GM12864 (cell line): ENCODE results near the gene ZFYVE27.

Source experiments
- DNase-seq: peaks from one replicate; pipeline ENCODE4 v3.0.0-alpha.2; 2011; ENCODE audit warnings: low read depth
- H3K4me3 ChIP-seq: 2 replicates; pipeline ENCODE4 v1.5.1; 2011; ENCODE audit warnings: mild to moderate bottlenecking, low read depth, low read length, control low read depth
- CTCF ChIP-seq: IDR thresholded peaks from 2 replicates; pipeline ENCODE4 v1.5.1; 2011; ENCODE audit warnings: low read depth, mild to moderate bottlenecking, moderate library complexity, low read length, control low read depth, inconsistent platforms; ENCODE audit errors: missing control alignments

The ZFYVE27 gene

GRCh38 chr10:97771913-97772823, 35.2 kb downstream of the ZFYVE27 start, which contains the start of gene SFRP5:
SFRP5 (minus strand) TSS chr10:97771999; CDS start chr10:97771833, 166 bp downstream.
- H3K4me3 ChIP-seq: no peak within 1 kb of the TSS
- no peak for DNase-seq
- TF ChIP-seq CTCF: no peak

GRCh38 chr10:97773096-97773495, 36.2 kb downstream of the ZFYVE27 start:
- no peak overlapping the region for H3K4me3 ChIP-seq
- DNase-seq: no peak
- no peak for TF ChIP-seq CTCF

GRCh38 chr10:97774811-97775294, 37.9 kb downstream of the ZFYVE27 start:
- no peak for DNase-seq
- TF ChIP-seq CTCF: no peak
- no peak overlapping the region for H3K4me3 ChIP-seq

GRCh38 chr10:97777143-97777542, 40.2 kb downstream of the ZFYVE27 start:
- DNase-seq: no peak
- TF ChIP-seq CTCF: no peak
- H3K4me3 ChIP-seq: no peak overlapping the region

- H3K4me3 ChIP-seq: no peak overlapping the region
Measured at GRCh38 chr10:97778452-97779302, 41.7 kb downstream of the ZFYVE27 start.

GRCh38 chr10:97779492-97779891, 42.6 kb downstream of the ZFYVE27 start:
- TF ChIP-seq CTCF: no peak
- DNase-seq: no peak
- H3K4me3 ChIP-seq: no peak overlapping the region

More at GRCh38 chr10:97778452-97779302, 41.7 kb downstream of the ZFYVE27 start:
- TF ChIP-seq CTCF: no peak
- no peak for DNase-seq
